Measurements from ENCODE around the gene MEGF9.

DNA sequence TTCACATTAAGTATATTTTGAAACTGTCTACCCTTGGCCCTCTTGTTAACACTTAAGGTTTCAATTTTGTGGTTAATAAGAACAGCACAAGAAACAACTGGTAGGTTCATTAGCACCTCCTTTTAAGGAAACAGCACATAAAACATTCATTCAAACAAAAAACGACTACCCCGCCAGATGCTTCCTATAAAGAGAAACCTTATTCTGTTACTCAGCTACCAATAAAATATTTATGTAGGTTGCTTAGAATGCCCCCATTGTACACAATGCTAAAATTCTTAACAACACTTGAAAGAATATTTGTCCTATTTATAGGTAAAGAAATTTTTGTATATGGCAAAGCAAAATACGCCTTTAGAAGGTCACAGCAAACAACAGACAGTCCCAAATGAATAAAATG is 157.5 kb downstream of the MEGF9 start:
- TF ChIP-seq, protein P1, sequence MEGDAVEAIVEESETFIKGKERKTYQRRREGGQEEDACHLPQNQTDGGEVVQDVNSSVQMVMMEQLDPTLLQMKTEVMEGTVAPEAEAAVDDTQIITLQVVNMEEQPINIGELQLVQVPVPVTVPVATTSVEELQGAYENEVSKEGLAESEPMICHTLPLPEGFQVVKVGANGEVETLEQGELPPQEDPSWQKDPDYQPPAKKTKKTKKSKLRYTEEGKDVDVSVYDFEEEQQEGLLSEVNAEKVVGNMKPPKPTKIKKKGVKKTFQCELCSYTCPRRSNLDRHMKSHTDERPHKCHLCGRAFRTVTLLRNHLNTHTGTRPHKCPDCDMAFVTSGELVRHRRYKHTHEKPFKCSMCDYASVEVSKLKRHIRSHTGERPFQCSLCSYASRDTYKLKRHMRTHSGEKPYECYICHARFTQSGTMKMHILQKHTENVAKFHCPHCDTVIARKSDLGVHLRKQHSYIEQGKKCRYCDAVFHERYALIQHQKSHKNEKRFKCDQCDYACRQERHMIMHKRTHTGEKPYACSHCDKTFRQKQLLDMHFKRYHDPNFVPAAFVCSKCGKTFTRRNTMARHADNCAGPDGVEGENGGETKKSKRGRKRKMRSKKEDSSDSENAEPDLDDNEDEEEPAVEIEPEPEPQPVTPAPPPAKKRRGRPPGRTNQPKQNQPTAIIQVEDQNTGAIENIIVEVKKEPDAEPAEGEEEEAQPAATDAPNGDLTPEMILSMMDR (IDR thresholded peaks at IDR 0.05; ENCODE audit: low read length) = no peak
- TF ChIP-seq EZH2 (IDR thresholded peaks at IDR 0.05; ENCODE audit: borderline replicate concordance, low read length) = no peak

Measured in OCI-LY1 (cell line).